Fibroblast of the aortic adventitia (primary cell): ENCODE results near the gene TUBGCP6. TPM values are rescaled to one million over a fixed set of nuclear protein-coding genes. Genes with fewer than 3 reads are reported as not detected.

ENCODE experiments used
- DNase-seq: peaks from one replicate; pipeline ENCODE4 v3.0.0-alpha.2; 2010; ENCODE audit warnings: low read depth
- H3K4me3 ChIP-seq: 2 replicates; pipeline ENCODE4 v1.5.1; 2011; ENCODE audit warnings: low read depth, mild to moderate bottlenecking, control low read depth, low read length, moderate library complexity
- total RNA-seq: library from RNA; depleted of rRNA; stranded (reverse); fragments of >200 nt; gene quantifications from 2 replicates; pipeline ENCODE4 v1.2.3, GENCODE V29; 2012; ENCODE audit warnings: low replicate concordance
- TF ChIP-seq, protein P1 (sequence below): IDR thresholded peaks from 2 replicates; pipeline ENCODE4 v1.5.1; 2011; ENCODE audit warnings: mild to moderate bottlenecking, low read length, control low read depth, inconsistent platforms; ENCODE audit not compliant: insufficient read depth

TUBGCP6 gene
- total RNA-seq, 1 donor = 23.6 TPM

DNA sequence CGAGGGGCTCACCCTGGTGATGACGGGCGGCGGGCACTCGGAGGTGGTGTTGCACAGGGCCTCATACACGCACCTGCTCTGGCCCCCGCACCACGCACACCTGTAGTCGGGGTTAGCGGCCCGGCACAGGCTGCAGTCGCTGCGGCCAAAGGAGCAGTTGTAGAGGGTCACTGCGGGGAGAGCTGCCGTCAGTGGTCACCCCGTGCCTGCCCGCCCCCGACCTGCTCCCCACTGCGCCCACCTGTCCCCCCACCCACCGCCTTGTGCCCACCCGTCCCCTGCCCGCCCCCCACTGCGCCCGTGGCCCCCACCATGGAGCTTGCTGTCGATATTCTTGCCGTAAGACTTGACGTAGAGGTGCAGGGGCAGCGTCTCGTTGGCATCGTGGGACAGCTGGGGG lies 39.0 kb upstream of the TUBGCP6 start:
- DNase-seq = no peak
- no peak overlapping the region for H3K4me3 ChIP-seq
- TF ChIP-seq, protein P1, sequence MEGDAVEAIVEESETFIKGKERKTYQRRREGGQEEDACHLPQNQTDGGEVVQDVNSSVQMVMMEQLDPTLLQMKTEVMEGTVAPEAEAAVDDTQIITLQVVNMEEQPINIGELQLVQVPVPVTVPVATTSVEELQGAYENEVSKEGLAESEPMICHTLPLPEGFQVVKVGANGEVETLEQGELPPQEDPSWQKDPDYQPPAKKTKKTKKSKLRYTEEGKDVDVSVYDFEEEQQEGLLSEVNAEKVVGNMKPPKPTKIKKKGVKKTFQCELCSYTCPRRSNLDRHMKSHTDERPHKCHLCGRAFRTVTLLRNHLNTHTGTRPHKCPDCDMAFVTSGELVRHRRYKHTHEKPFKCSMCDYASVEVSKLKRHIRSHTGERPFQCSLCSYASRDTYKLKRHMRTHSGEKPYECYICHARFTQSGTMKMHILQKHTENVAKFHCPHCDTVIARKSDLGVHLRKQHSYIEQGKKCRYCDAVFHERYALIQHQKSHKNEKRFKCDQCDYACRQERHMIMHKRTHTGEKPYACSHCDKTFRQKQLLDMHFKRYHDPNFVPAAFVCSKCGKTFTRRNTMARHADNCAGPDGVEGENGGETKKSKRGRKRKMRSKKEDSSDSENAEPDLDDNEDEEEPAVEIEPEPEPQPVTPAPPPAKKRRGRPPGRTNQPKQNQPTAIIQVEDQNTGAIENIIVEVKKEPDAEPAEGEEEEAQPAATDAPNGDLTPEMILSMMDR = no peak

DNA sequence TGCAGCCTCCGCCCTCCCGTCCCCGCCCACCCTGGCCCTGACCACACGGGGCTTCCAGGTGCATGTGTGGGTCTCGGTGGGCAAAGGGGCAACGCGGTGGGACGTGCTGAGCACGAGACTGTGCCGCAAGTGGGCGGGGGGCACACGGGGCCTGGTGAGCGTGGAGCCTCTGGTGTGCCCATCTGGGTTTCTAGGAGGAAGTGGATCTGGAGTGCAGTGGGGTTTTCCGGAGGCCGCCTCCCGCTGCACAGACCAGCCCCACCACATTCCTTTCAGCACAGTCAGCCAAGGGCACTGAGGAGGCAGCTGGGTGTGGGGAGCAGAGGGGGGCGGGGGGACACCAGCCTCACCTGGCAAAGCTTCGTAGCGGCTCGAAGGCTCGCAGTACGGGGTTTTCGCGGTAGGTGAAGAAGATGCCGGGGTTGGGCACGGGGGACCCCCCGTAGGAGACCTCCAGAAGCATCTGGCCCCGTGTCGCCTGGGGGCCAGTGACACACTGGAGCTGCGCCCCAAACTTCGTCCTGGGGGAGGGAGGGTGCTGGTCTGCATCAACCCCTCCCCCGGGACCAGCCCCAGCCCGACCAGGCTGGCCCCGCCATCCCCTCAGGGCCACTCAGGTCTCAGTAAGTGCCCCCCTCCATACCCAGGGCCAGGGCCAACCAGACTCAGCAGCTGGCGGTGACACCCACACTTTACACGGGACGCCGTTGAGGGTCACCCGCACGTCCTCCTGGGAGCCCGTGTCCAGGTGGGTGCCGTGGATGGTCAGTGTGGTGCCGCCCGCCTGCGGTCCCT lies 37.7 kb upstream of the TUBGCP6 start:
- TF ChIP-seq, protein P1 = no peak
- H3K4me3 ChIP-seq = no peak overlapping the region
- DNase-seq = peak; percentile 36

DNA sequence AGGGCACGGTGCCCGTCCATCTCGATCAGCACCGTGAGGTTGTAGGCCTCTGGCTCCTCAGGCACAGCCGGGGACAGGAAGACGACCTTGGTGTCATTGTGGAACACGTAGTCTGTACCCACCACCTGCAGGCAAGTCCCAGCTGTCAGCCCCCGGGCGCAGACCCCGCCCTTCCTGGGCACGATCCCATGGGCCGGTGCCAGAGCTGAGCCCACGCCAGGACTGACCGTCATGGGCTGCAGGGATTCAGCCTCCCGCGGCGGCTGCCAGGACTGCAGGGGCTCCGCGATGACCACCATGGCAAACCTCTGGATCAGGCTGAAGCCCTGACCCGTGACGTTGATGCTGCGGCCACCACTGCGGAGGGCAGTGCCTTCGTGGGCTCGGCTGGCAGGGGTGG lies 37.1 kb upstream of the TUBGCP6 start:
- DNase-seq = no peak
- TF ChIP-seq, protein P1 = no peak
- no peak overlapping the region for H3K4me3 ChIP-seq

DNA sequence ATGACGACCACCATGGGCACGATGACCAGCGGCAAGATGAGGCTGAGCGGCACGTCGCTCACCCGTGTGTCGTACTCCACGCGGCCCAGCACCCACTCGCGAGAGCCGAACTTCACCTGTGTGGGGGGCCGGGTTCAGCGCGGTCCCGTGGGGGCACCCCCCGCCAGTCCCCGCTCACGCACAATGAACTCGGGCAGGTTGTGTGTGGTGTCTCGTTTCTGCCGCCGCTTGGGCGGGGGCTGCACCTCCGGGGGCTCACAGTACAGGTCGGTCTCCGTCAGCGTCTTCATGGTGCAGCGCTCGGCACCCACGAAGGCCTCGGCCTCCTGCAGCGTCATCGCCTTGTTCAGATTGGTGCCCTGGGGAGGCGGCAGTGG lies 36.5 kb upstream of the TUBGCP6 start:
- TF ChIP-seq, protein P1 = no peak
- no peak overlapping the region for H3K4me3 ChIP-seq
- no peak for DNase-seq

DNA sequence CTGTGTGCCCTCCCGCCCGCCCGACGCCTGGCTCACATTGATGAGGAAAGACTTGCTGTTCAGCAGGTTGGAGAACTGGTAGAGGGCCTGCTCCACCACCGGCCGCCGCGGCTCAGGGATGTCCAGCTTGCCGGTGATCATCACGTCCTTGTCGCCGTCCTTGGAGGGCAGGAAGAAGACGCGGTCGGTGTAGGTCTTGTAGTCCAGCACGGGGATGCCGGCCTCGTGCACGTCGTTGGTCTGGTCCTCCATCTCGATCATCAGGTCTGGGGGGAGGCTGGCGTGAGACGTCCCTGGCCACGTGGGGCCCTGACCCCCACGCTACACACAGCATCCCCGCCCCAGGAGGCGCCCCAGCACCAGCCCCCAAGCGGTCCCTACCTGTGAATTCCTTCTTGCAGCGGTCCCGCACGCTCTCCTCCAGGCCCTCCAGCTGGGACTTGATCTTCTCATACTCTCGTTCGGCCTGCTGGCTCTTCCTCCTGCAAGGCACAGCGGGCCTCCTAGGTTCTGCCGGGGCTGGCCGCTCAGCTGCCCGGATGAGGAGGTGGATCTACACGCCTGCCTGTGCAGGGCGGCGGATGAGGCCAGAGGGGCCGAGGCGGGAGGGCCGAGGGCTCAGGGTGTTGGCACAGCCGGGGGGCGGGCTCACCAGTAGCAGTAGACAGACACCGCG lies 36.0 kb upstream of the TUBGCP6 start:
- TF ChIP-seq, protein P1 = no peak
- no peak for DNase-seq
- no peak overlapping the region for H3K4me3 ChIP-seq

DNA sequence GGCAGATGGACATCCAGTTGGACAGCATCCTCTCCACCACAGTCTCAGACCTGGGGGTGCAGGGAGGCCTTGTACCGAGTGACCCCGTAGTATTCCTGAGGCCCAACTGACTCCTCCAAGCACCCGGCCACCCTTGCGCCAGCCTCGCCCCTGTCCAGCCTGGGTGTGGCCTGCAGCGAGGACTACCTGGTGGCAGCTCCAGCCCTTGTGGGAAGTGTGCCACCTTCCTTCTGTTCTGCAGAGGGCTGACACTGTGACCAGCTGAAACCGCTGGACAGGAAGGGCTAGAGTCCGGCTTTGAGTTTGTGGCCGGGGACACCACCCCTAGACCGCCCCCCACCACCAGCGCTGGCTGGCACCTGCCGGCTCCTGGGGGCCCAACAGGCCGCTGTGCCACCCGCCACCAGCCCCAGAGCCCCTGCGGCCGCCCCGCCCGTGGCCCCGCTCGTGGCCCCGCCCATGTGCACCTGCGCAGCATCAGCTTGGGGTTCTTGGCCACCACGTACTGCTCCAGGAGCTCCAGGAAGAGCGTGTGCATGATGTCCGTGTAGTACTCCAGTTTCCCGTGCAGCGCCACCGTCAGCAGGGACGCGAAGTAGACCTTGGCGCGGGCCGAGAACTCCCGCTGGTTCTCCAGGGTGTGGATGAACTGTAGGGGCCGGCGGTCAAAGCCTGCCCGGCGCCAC lies 35.3 kb upstream of the TUBGCP6 start:
- H3K4me3 ChIP-seq = no peak overlapping the region
- TF ChIP-seq, protein P1 = no peak
- DNase-seq = no peak
